ENCODE data around the gene CLIC1.
A peak's percentile ranks its signal among the peaks of the same experiment; 100 is the strongest.

Gene CLIC1

DNA sequence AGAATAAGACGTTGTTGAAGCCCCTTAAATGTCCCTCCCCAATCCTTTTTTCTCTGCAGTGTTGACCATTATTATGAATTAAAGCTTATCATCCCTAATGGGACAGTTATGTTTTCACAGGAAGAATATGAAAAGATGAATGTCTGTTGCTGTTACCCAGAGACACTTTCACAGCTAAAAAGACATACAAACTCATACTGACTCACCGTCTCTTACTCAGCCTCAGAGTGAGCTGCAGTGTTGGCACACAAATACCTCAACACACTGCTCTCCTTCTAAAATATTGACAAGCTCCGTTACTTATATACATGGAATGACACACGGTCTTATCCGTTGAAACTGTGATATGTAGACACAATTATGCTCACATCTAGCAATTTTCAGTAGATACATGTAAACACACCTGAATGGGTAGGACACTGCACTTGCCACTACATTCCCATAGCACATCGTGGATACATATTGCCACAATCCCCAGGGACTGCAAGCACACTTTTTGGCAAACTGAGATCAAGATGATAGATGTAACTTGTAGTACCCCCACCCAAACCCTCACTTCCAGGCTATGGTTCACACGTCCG lies 16.5 kb upstream of the CLIC1 start:
- Histone ChIP-seq H3K27me3 (ENCODE audit: control insufficient read depth in 1 of 2, insufficient read depth in 2 of 2, low read length in 2 of 2) (no peaks in the 10 kb centered on the region), H3K9ac (ENCODE audit: low read length in 2 of 2) (no peak overlapping the region), H3K4me3 (ENCODE audit: low read length in 2 of 2) (no peak overlapping the region)

DNA sequence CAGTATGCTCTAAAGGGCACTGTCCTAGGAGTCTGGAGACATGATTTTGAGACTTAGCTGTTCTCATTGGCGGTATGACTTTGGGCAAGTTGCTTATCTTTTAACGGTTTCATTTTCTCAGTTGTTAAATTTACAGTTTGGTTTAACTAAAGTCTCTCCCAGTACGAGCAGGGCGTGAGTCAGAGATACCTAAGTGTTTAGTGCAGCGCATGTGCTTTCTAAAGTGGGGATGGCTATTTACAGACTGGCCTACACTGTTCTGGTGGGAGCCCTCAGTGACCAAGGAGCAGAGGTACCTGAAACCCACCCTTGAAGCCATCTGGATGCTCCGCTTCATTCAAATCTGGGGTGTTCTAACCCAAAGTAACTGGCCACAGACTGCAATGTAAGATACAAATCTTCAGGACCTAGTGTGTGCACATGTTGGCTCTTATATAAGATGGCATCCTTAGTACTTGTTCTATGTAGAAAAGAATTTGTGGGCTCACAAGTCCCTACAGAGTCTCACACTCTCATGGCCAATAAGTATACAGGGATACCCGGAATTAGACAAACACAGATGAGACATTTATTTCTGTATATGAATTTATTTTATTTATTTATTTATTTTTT lies 14.2 kb upstream of the CLIC1 start:
- Histone ChIP-seq H3K36me3 (ENCODE audit: control insufficient read depth in 2 of 2, insufficient read depth in 2 of 2, low read length in 2 of 2) (peaks cover 0 to 3% of the 10 kb centered on the region in 2 donors), H3K27ac (ENCODE audit: low read length) (no peak overlapping the region), H3K9me3 (ENCODE audit: control insufficient read depth in 2 of 2, low read length in 2 of 2) (no peaks in the 10 kb centered on the region), H3K9ac (ENCODE audit: low read length in 2 of 2) (no peak overlapping the region), H3K27me3 (ENCODE audit: control insufficient read depth in 1 of 2, insufficient read depth in 2 of 2, low read length in 2 of 2) (no peaks in the 10 kb centered on the region), H3K4me1 (ENCODE audit: control insufficient read depth, insufficient read depth, low read length) (peaks cover 4% of the 10 kb centered on the region), H3K4me3 (ENCODE audit: low read length in 2 of 2) (no peak overlapping the region)

More for the DNA sequence above, 16.5 kb upstream of the CLIC1 start:
- H3K36me3 ChIP-seq (ENCODE audit: control insufficient read depth in 2 of 2, insufficient read depth in 2 of 2, low read length in 2 of 2): no peaks in the 10 kb centered on the region
- H3K27ac ChIP-seq (ENCODE audit: low read length): no peak overlapping the region
- no peaks in the 10 kb centered on the region for H3K9me3 ChIP-seq (ENCODE audit: control insufficient read depth in 2 of 2, low read length in 2 of 2)
- no peaks in the 10 kb centered on the region for H3K4me1 ChIP-seq (ENCODE audit: control insufficient read depth, insufficient read depth, low read length)

DNA sequence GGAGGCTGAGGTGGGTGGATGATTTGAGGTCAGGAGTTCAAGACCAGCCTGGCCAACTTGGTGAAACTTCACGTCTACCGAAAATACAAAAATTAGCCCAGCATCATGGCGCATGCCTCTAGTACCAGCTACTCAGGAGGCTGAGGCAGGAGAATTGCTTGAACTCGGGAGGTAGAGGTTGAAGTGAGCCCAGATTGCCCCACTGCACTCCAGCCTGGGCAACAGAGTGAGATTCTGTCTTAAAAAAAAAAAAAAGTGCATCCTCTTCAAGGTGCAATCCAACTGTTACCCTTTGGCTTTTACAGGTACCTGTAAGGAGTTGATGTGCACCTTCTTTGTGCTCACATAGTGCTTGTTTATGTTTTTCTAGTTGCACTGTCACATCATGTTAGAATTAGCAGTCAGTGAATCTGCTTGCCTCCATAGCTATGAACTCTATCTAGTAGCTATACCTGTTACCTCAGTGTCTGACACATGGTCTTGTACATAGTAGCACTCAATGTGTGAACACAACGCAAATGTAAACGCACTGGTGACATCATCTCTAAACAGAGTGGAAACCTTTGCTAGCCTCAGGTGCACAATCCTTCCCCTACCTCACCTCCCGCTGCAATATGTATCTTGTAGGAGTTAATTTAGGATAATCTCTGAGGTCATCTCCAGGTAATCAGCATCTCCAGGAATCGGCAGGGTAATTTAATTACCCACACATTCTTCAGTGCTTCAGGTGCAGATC lies 13.1 kb upstream of the CLIC1 start:
- Histone ChIP-seq H3K4me1 (ENCODE audit: control insufficient read depth, insufficient read depth, low read length) (peaks cover 4% of the 10 kb centered on the region), H3K9me3 (ENCODE audit: control insufficient read depth in 2 of 2, low read length in 2 of 2) (no peaks in the 10 kb centered on the region), H3K36me3 (ENCODE audit: control insufficient read depth in 2 of 2, insufficient read depth in 2 of 2, low read length in 2 of 2) (peaks cover 0 to 3% of the 10 kb centered on the region in 2 donors), H3K27ac (ENCODE audit: low read length) (no peak overlapping the region), H3K27me3 (ENCODE audit: control insufficient read depth in 1 of 2, insufficient read depth in 2 of 2, low read length in 2 of 2) (no peaks in the 10 kb centered on the region), H3K9ac (ENCODE audit: low read length in 2 of 2) (no peak overlapping the region), H3K4me3 (ENCODE audit: low read length in 2 of 2) (no peak overlapping the region)

DNA sequence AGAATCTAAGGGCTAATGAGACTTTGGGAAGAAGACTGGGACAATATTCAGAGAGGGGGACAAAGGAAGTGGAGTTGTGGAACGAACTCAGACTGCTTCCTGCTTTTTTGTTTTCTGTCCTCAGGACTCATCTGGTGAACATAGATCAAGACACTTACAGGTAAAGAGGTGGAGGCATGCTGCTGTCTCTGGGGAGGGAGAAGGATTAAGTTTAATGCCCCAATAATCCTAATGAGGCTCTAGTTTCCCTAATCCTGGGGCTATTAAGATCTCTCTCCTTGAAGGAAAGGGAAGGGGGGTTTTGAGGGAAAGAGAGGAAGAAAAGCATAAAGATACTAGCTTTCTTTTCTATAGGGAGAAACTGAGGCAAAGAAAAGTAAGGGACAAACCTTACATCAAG lies 8.1 kb upstream of the CLIC1 start:
- H3K27ac ChIP-seq (ENCODE audit: low read length): no peak overlapping the region
- H3K36me3 ChIP-seq (ENCODE audit: control insufficient read depth in 2 of 2, insufficient read depth in 2 of 2, low read length in 2 of 2): peaks cover 0 to 3% of the 10 kb centered on the region in 2 donors
- no peak overlapping the region for H3K4me3 ChIP-seq (ENCODE audit: low read length in 2 of 2)
- no peaks in the 10 kb centered on the region for H3K27me3 ChIP-seq (ENCODE audit: control insufficient read depth in 1 of 2, insufficient read depth in 2 of 2, low read length in 2 of 2)
- peaks cover 14% of the 10 kb centered on the region for H3K4me1 ChIP-seq (ENCODE audit: control insufficient read depth, insufficient read depth, low read length)
- H3K9ac ChIP-seq (ENCODE audit: low read length in 2 of 2): no peak overlapping the region
- H3K9me3 ChIP-seq (ENCODE audit: control insufficient read depth in 2 of 2, low read length in 2 of 2): no peaks in the 10 kb centered on the region

- peaks cover 23% of the 10 kb centered on the region for H3K4me1 ChIP-seq (ENCODE audit: control insufficient read depth, insufficient read depth, low read length)
- no peak overlapping the region for H3K27ac ChIP-seq (ENCODE audit: low read length)
- no peak overlapping the region for H3K4me3 ChIP-seq (ENCODE audit: low read length in 2 of 2)
Observed at GRCh38 chr6:31742894-31743293, 6.6 kb upstream of the CLIC1 start.

DNA sequence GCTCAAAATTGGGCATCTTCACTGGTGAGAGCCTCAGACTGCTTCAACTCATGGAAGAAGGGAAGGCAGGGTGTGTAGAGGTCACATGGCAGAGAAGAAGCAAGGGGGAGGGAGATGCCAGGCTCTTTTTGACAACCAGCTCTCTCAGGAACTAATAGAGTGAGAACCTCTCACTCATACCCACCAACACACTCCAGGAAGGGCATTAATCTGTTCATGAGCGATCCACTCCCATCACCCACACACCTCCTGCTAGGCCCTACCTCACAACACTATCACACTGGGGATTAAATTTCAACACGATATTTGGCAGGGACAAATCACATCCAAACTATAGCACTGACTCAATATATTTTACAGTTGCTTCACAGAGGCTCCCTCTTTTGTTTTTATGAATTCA lies 5.5 kb upstream of the CLIC1 start:
- H3K9me3 ChIP-seq (ENCODE audit: control insufficient read depth in 2 of 2, low read length in 2 of 2): no peaks in the 10 kb centered on the region
- no peak overlapping the region for H3K27ac ChIP-seq (ENCODE audit: low read length)
- H3K36me3 ChIP-seq (ENCODE audit: control insufficient read depth in 2 of 2, insufficient read depth in 2 of 2, low read length in 2 of 2): no peaks in the 10 kb centered on the region
- no peaks in the 10 kb centered on the region for H3K27me3 ChIP-seq (ENCODE audit: control insufficient read depth in 1 of 2, insufficient read depth in 2 of 2, low read length in 2 of 2)
- no peak overlapping the region for H3K4me3 ChIP-seq (ENCODE audit: low read length in 2 of 2)
- H3K9ac ChIP-seq (ENCODE audit: low read length in 2 of 2): no peak overlapping the region
- H3K4me1 ChIP-seq (ENCODE audit: control insufficient read depth, insufficient read depth, low read length): peaks cover 24% of the 10 kb centered on the region

More at GRCh38 chr6:31742894-31743293, 6.6 kb upstream of the CLIC1 start:
- Histone ChIP-seq H3K27me3 (ENCODE audit: control insufficient read depth in 1 of 2, insufficient read depth in 2 of 2, low read length in 2 of 2) (no peaks in the 10 kb centered on the region), H3K9ac (ENCODE audit: low read length in 2 of 2) (no peak overlapping the region), H3K9me3 (ENCODE audit: control insufficient read depth in 2 of 2, low read length in 2 of 2) (no peaks in the 10 kb centered on the region), H3K36me3 (ENCODE audit: control insufficient read depth in 2 of 2, insufficient read depth in 2 of 2, low read length in 2 of 2) (peaks cover 0 to 3% of the 10 kb centered on the region in 2 donors)

DNA sequence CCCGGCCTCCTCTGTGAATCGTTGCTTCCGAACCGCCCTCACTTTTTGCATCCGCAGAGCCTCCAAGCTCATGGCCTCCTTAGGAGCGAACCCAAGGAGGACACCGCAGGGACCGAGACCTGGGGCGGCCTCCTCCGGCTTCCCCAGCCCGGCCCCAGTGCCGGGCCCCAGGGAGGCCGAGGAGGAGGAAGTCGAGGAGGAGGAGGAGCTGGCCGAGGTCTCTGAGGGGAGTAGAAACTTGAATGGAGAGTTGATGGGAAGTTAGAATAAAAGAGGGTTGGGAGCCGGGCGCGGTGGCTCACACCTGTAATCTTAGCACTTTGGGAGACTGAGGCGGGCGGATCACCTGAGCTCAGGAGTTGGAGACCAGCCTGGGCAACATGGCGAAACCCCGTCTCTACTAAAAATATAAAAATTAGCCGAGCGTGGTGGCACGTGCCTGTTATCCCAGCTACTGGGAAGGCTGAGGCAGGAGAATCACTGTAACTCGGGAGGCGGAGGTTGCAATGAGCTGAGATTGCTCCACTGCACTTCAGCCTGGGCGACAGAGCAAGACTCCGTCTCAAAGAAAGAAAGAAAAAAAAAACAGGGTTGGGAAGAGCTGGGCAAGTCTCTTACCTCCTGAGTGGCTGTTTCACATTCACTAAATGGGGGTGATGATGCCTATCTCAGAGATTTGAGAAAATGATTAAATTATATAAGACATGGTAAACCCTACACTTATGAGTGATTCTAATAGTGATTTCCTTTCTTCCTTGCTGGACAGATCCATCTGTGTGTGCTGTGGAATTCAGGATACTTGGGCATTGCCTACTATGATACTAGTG lies 4.3 kb upstream of the CLIC1 start:
- H3K27ac ChIP-seq (ENCODE audit: low read length): no peak overlapping the region
- peak overlapping the region; percentile 68 to 72 for H3K9ac ChIP-seq (ENCODE audit: low read length in 2 of 2)
- no peaks in the 10 kb centered on the region for H3K9me3 ChIP-seq (ENCODE audit: control insufficient read depth in 2 of 2, low read length in 2 of 2)
- no peaks in the 10 kb centered on the region for H3K36me3 ChIP-seq (ENCODE audit: control insufficient read depth in 2 of 2, insufficient read depth in 2 of 2, low read length in 2 of 2)
- H3K27me3 ChIP-seq (ENCODE audit: control insufficient read depth in 1 of 2, insufficient read depth in 2 of 2, low read length in 2 of 2): no peaks in the 10 kb centered on the region
- peak overlapping the region; percentile 86 to 93 for H3K4me3 ChIP-seq (ENCODE audit: low read length in 2 of 2)
- peaks cover 32% of the 10 kb centered on the region for H3K4me1 ChIP-seq (ENCODE audit: control insufficient read depth, insufficient read depth, low read length)

DNA sequence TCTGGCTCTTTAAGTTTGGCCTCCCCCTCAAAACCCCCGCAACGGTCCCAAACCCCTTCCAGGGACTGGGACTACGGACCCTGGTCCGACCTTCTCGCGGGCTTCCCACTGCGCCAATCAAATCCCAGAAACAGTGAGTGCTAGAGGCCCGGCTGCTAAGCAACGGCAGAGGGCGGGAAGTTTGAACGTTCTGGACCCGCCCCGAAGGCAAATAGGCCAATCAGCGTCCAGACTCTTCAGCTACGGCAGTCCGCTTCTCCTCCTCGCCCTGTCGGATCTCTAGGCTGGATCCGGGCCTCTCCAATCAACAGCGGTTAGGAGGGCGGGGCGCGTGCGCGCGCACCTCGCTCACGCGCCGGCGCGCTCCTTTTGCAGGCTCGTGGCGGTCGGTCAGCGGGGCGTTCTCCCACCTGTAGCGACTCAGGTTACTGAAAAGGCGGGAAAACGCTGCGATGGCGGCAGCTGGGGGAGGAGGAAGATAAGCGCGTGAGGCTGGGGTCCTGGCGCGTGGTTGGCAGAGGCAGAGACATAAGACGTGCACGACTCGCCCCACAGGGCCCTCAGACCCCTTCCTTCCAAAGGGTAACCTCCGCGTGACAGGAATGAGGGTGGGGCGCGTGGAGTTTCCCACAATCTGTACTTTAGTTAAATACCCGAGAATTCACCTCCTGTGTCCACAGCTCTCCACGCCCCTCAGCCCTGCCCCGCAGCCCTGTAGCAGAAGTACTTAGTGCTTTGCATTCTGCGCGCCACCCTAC lies 3.5 kb upstream of the CLIC1 start, which contains the start of gene MSH5:
MSH5 (plus strand) TSS at position 367 of the 758 bp plus-strand sequence. CDS start 462 bp downstream, outside the sequence.
- H3K27ac ChIP-seq (ENCODE audit: low read length): no peak within 1 kb of the TSS
- no peaks in the 10 kb centered on the region for H3K27me3 ChIP-seq (ENCODE audit: control insufficient read depth in 1 of 2, insufficient read depth in 2 of 2, low read length in 2 of 2)
- H3K9me3 ChIP-seq (ENCODE audit: control insufficient read depth in 2 of 2, low read length in 2 of 2): no peaks in the 10 kb centered on the region
- peaks cover 39% of the 10 kb centered on the region for H3K4me1 ChIP-seq (ENCODE audit: control insufficient read depth, insufficient read depth, low read length)
- peak within 1 kb of the TSS; percentile 68 to 72 for H3K9ac ChIP-seq (ENCODE audit: low read length in 2 of 2)
- peak within 1 kb of the TSS; percentile 86 to 93 for H3K4me3 ChIP-seq (ENCODE audit: low read length in 2 of 2)
- H3K36me3 ChIP-seq (ENCODE audit: control insufficient read depth in 2 of 2, insufficient read depth in 2 of 2, low read length in 2 of 2): no peaks in the 10 kb centered on the region

DNA sequence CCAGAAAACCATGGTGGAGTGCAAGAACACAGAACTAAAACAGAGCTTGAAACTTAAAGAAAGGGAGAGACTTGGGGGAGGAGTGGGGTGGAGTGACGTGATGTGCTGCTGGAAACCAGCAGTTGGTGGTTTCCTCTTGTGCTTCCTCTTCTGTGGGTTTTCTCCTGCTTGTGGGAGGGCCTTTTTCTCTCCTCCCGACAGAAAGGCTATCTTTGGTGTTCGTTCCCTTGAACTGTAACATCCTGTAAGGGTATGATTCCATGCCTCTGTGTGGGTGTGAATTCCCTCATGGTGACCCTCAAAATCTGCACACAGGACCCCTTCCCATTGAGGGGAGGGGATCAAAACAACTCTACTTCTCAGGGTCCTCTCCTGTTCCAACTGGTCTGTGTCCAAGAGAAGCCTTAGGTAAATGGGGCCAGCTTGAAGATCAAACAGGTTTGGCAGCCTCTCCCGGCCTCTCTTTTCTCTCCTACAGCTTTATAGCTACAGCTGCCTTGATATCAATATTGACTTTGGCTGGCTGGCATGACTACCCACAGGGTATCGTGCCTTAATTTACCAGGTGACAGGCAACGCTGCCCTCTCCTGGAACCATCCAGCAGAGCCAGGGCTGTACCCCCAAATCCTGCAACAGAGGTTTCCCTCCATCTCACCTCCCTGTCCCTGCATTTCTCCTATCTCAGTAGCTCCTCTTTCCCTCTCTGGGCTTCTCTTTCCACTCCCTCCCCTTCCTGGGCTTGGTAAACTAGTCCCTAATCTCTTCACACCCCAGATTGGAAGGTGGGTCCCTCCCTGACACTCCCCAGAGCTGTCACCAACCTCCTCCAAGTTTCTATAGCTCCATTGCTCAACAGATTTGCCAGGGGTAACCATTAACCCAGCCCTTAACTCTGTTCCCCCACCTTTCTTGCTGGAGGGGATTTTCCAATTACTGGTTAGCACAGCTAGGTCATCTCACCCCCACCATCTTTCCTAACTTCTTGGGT lies 2.0 kb upstream of the CLIC1 start:
- peak overlapping the region in 1 of 2 donors; percentile 8 for H3K4me3 ChIP-seq (ENCODE audit: low read length in 2 of 2)
- H3K27me3 ChIP-seq (ENCODE audit: control insufficient read depth in 1 of 2, insufficient read depth in 2 of 2, low read length in 2 of 2): no peaks in the 10 kb centered on the region
- H3K27ac ChIP-seq (ENCODE audit: low read length): peak overlapping the region; percentile 31
- no peaks in the 10 kb centered on the region for H3K9me3 ChIP-seq (ENCODE audit: control insufficient read depth in 2 of 2, low read length in 2 of 2)
- H3K9ac ChIP-seq (ENCODE audit: low read length in 2 of 2): peak overlapping the region in 1 of 2 donors; percentile 6
- H3K36me3 ChIP-seq (ENCODE audit: control insufficient read depth in 2 of 2, insufficient read depth in 2 of 2, low read length in 2 of 2): peaks cover 8 to 9% of the 10 kb centered on the region in 2 donors
- peaks cover 48% of the 10 kb centered on the region for H3K4me1 ChIP-seq (ENCODE audit: control insufficient read depth, insufficient read depth, low read length)

Measured in stomach smooth muscle (tissue), 2 donors.